Adipocyte (in vitro differentiated cells): Measurements from ENCODE around the gene AGAP3.

Source experiments
- DNase-seq: peaks from one replicate; pipeline ENCODE4 v3.0.0-alpha.2; 2015; ENCODE audit warnings: low read depth
- H3K27me3 ChIP-seq: replicated peaks from 2 replicates; pipeline ENCODE4 v1.7.0; 2013; ENCODE audit warnings: mild to moderate bottlenecking, low read length, moderate library complexity; ENCODE audit not compliant: control insufficient read depth, insufficient read depth
- H3K36me3 ChIP-seq: 2 replicates; pipeline ENCODE4 v1.7.0; 2013; ENCODE audit warnings: low read length, mild to moderate bottlenecking, moderate library complexity; ENCODE audit not compliant: control insufficient read depth, insufficient read depth, severe bottlenecking
- H3K4me1 ChIP-seq: 2 replicates; pipeline ENCODE4 v1.7.0; 2013; ENCODE audit warnings: mild to moderate bottlenecking, low read length, moderate library complexity; ENCODE audit not compliant: control insufficient read depth, insufficient read depth
- H3K4me3 ChIP-seq: 2 replicates; pipeline ENCODE4 v1.7.0; 2013; ENCODE audit warnings: mild to moderate bottlenecking, low read length, moderate library complexity
- H3K9ac ChIP-seq: 2 replicates; pipeline ENCODE4 v1.7.0; 2013; ENCODE audit warnings: mild to moderate bottlenecking, low read length, moderate library complexity
- H3K9me3 ChIP-seq: 2 replicates; pipeline ENCODE4 v1.7.0; 2013; ENCODE audit warnings: mild to moderate bottlenecking, low read length, moderate library complexity; ENCODE audit not compliant: control insufficient read depth

Gene AGAP3

GRCh38 chr7:151066273-151066974 lies 19.9 kb upstream of the AGAP3 start:
- Histone ChIP-seq H3K9me3 (no peaks in the 10 kb centered on the region), H3K9ac (no peak overlapping the region), H3K4me1 (peaks cover 18% of the 10 kb centered on the region), H3K36me3 (peaks cover 65% of the 10 kb centered on the region), H3K27me3 (no peaks in the 10 kb centered on the region), H3K4me3 (no peak overlapping the region)
- DNase-seq: no peak

GRCh38 chr7:151068069-151068773 lies 18.1 kb upstream of the AGAP3 start:
- peaks cover 4% of the 10 kb centered on the region for H3K4me1 ChIP-seq
- H3K9ac ChIP-seq: no peak overlapping the region
- no peaks in the 10 kb centered on the region for H3K27me3 ChIP-seq
- peaks cover 77% of the 10 kb centered on the region for H3K36me3 ChIP-seq
- DNase-seq: peak; percentile 44
- H3K9me3 ChIP-seq: no peaks in the 10 kb centered on the region
- H3K4me3 ChIP-seq: no peak overlapping the region

DNA sequence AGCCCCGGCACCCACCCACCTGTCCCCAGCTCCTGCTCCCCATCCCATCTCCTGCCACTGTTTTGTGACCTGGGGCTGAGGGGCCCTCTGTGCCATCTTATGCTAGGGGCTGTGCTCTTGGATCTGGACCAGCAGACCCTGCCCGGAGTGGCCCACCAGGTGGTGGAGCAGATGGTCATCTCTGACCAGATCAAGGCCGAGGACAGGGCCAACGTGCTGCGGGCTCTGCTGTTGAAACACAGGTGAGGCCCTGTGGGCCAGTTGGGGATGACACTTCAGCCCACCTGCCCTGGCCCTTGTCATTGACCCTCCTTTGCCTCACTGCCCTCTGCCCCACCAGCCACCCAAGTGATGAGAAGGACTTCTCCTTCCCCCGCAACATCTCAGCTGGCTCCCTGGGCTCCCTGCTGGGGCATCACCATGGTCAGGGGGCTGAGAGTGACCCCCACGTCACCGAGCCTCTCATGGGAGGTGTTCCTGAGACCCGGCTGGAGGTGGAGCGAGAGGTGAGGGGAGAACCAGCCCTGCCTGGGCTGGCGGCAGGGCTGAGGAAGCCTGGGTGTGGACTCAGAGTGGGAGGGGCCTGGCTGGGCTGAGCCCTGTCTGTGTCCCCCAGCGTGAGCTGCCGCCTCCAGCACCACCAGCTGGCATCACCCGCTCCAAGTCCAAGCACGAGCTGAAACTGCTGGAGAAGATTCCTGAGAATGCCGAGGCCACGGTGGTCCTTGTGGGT lies 16.3 kb upstream of the AGAP3 start:
- Histone ChIP-seq H3K4me3 (no peak overlapping the region), H3K36me3 (peaks cover 88% of the 10 kb centered on the region), H3K27me3 (no peaks in the 10 kb centered on the region), H3K4me1 (no peaks in the 10 kb centered on the region), H3K9ac (no peak overlapping the region), H3K9me3 (no peaks in the 10 kb centered on the region)
- DNase-seq: no peak

- H3K36me3 ChIP-seq: peaks cover 88% of the 10 kb centered on the region
Observed at GRCh38 chr7:151070574-151070960, 15.7 kb upstream of the AGAP3 start.

GRCh38 chr7:151071032-151071866 lies 15.0 kb upstream of the AGAP3 start:
- H3K36me3 ChIP-seq: peaks cover 88% of the 10 kb centered on the region
- no peak for DNase-seq

More at GRCh38 chr7:151070574-151070960, 15.7 kb upstream of the AGAP3 start:
- no peaks in the 10 kb centered on the region for H3K4me1 ChIP-seq
- H3K9me3 ChIP-seq: no peaks in the 10 kb centered on the region
- no peak for DNase-seq
- H3K9ac ChIP-seq: no peak overlapping the region
- no peak overlapping the region for H3K4me3 ChIP-seq
- no peaks in the 10 kb centered on the region for H3K27me3 ChIP-seq

DNA sequence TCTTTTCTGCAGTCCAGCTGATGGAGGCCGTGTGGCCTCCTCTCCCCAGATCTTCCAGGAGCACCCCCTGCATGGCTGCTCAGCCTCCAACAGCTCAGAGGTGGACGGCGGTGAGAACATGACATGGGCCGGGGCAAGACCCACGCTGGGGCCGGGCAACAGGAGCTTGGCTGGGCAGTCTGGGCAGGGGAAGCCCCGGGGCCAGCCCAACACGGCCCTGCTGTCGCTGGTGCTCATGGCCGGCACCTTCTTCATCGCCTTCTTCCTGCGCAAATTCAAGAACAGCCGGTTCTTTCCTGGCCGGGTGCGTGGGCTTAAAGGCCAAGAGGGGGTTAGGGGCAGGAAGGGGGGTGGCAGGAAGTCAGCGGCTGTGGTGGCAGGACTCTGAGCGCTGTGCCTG lies 12.3 kb upstream of the AGAP3 start:
- peaks cover 17% of the 10 kb centered on the region for H3K4me1 ChIP-seq
- H3K4me3 ChIP-seq: no peak overlapping the region
- DNase-seq: no peak
- no peaks in the 10 kb centered on the region for H3K27me3 ChIP-seq
- H3K36me3 ChIP-seq: peaks cover 65% of the 10 kb centered on the region
- H3K9ac ChIP-seq: no peak overlapping the region
- H3K9me3 ChIP-seq: no peaks in the 10 kb centered on the region

More at GRCh38 chr7:151071032-151071866, 15.0 kb upstream of the AGAP3 start:
- Histone ChIP-seq H3K27me3 (no peaks in the 10 kb centered on the region), H3K4me3 (no peak overlapping the region), H3K9me3 (no peaks in the 10 kb centered on the region), H3K4me1 (no peaks in the 10 kb centered on the region), H3K9ac (no peak overlapping the region)

DNA sequence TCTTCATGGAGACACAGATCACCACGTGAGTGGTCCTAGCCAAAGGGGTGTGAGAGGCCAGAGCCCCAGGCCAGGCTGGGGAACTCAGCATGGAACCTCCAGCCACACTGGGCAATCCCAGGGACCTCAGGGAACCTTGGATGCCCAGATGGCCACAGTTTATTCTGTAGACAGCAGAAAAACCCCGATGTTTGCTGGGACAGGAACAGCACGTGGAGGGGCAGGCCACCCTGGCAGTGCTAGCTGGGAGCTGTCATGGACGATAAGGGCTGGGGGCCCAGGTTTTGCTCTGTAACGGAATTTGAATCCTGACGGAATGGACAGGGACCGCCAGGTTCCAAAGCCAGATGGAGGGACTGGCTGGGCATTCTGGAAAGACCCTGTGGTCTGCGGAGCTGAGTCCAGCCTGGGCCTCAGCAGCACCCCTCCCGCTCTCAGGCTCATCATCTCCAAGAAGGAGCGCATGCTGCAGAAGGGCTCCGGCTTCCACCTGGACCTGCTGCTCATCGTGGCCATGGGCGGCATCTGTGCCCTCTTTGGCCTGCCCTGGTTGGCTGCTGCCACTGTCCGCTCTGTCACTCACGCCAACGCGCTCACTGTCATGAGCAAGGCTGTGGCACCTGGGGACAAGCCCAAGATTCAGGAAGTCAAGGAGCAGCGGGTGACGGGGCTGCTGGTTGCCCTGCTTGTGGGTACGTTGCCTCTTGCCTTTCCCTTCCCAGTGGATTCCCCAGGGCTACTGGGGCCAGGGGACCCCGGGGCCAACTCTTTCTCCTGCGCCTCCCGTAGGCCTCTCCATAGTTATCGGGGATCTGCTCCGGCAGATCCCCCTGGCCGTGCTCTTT lies 11.2 kb upstream of the AGAP3 start:
- no peaks in the 10 kb centered on the region for H3K9me3 ChIP-seq
- no peak overlapping the region for H3K9ac ChIP-seq
- no peak overlapping the region for H3K4me3 ChIP-seq
- H3K36me3 ChIP-seq: peaks cover 56% of the 10 kb centered on the region
- no peak for DNase-seq
- H3K27me3 ChIP-seq: no peaks in the 10 kb centered on the region
- peaks cover 27% of the 10 kb centered on the region for H3K4me1 ChIP-seq

DNA sequence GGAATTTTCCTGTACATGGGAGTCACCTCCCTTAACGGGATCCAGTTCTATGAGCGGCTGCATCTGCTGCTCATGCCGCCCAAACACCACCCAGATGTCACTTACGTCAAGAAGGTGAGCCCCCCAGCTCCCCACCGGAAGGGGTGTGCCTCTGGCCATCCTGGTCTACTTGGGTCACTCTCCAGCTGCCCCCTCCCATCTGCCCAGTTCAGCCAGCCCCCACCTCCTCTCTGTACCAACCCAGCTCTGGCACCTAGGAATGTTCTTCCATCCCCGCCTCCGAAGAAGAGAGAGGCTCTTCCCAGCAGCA lies 10.7 kb upstream of the AGAP3 start:
- Histone ChIP-seq H3K36me3 (peaks cover 51% of the 10 kb centered on the region), H3K4me1 (peaks cover 27% of the 10 kb centered on the region), H3K9me3 (no peaks in the 10 kb centered on the region), H3K4me3 (no peak overlapping the region), H3K27me3 (no peaks in the 10 kb centered on the region), H3K9ac (no peak overlapping the region)
- no peak for DNase-seq

- peaks cover 28% of the 10 kb centered on the region for H3K4me1 ChIP-seq
- no peaks in the 10 kb centered on the region for H3K27me3 ChIP-seq
- no peaks in the 10 kb centered on the region for H3K9me3 ChIP-seq
- DNase-seq: no peak
- H3K9ac ChIP-seq: no peak overlapping the region
- peaks cover 47% of the 10 kb centered on the region for H3K36me3 ChIP-seq
- no peak overlapping the region for H3K4me3 ChIP-seq
Observed at GRCh38 chr7:151075978-151076426, 10.3 kb upstream of the AGAP3 start.

DNA sequence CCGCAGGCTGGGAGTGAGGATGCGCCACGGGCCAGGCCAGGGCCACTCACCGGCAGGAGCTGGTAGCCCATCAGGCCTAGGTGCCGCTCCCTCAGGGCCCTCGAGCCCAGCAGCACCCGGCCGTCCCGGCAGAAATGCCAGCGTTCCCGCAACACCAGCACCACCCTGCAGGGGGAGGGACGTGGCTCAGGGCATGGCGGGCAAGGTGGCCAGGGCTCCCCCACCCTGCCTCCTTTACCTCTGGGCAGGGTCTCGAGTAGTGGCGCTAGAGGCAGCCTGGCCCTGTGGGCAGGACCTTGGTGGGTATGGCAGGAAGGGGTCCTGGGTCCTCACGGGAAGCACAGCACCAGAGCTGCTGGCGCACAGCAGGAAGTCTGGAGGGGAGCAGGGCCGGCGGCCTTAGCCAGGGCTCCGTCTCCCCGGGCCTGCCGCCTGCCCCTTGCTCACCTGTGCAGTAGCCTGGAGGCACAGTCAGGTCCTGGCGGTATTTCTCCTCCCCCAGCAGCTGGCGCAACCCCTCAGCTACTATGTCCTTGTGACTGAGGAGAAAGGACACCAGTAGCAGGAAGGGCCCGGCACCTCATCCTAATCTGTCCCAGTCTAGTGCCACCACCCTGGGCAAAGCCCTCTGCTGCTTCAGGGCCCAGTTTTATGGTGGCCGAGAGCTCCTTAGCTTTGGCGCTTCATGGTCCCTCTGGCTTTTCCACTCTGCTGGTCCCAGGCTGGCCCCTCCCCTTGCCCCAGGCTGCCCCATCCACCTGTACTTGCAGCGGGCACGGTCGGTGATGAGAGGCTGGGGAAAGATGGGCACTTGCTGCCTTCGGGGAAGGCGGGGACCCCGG lies 9.2 kb upstream of the AGAP3 start:
- Histone ChIP-seq H3K9me3 (no peaks in the 10 kb centered on the region), H3K4me3 (no peak overlapping the region), H3K9ac (peak overlapping the region; percentile 29), H3K36me3 (peaks cover 36% of the 10 kb centered on the region), H3K27me3 (no peaks in the 10 kb centered on the region), H3K4me1 (peaks cover 38% of the 10 kb centered on the region)
- no peak for DNase-seq
